ENCODE data around the gene PILRA.
"Not testable (repeated sequence)": the region's sequence is repeated elsewhere in the genome, so short reads cannot be mapped to it uniquely, and the experiment has no call there.

Gene PILRA

GRCh38 chr7:100358027-100358856, 15.0 kb upstream of the PILRA start, which contains the start of gene PILRB:
Gene PILRB (plus strand): TSS chr7:100358117. CDS start chr7:100358303, 186 bp downstream.
- Histone ChIP-seq H3K27me3 (ENCODE audit: control insufficient read depth, insufficient read depth, low read length) (no peaks in the 10 kb centered on the region), H3K36me3 (ENCODE audit: control insufficient read depth, insufficient read depth, low read length) (peaks cover 58% of the 10 kb centered on the region), H3K27ac (ENCODE audit: low read length) (no peak within 1 kb of the TSS), H3K9me3 (ENCODE audit: control insufficient read depth, insufficient read depth, low read length) (no peaks in the 10 kb centered on the region), H3K4me3 (ENCODE audit: low read length) (no peak within 1 kb of the TSS), H3K4me1 (ENCODE audit: control insufficient read depth, insufficient read depth, low read length) (no peaks in the 10 kb centered on the region)
- DNase-seq (ENCODE audit: low read depth, low spot score) = no peak
- no CpG with 5 or more reads among the region's 11 CpGs for WGBS (ENCODE audit: insufficient coverage, insufficient read length)

- no peaks in the 10 kb centered on the region for H3K9me3 ChIP-seq (ENCODE audit: control insufficient read depth, insufficient read depth, low read length)
- WGBS (ENCODE audit: insufficient coverage, insufficient read length) = no CpG with 5 or more reads among the region's 8 CpGs
- no peaks in the 10 kb centered on the region for H3K4me1 ChIP-seq (ENCODE audit: control insufficient read depth, insufficient read depth, low read length)
- no peak for DNase-seq (ENCODE audit: low read depth, low spot score)
- H3K36me3 ChIP-seq (ENCODE audit: control insufficient read depth, insufficient read depth, low read length) = peaks cover 53% of the 10 kb centered on the region
- H3K27me3 ChIP-seq (ENCODE audit: control insufficient read depth, insufficient read depth, low read length) = no peaks in the 10 kb centered on the region
- no peak overlapping the region for H3K27ac ChIP-seq (ENCODE audit: low read length)
- H3K4me3 ChIP-seq (ENCODE audit: low read length) = no peak overlapping the region
These were observed 14.5 kb upstream of the PILRA start for GRCh38 chr7:100358857-100359212.

GRCh38 chr7:100360135-100360854, 13.0 kb upstream of the PILRA start:
- no peak for DNase-seq (ENCODE audit: low read depth, low spot score)
- peaks cover 42% of the 10 kb centered on the region for H3K36me3 ChIP-seq (ENCODE audit: control insufficient read depth, insufficient read depth, low read length)
- WGBS (ENCODE audit: insufficient coverage, insufficient read length) = no CpG with 5 or more reads among the region's 3 CpGs

GRCh38 chr7:100363098-100363497, 10.2 kb upstream of the PILRA start:
- Histone ChIP-seq H3K9me3 (ENCODE audit: control insufficient read depth, insufficient read depth, low read length) (no peaks in the 10 kb centered on the region), H3K36me3 (ENCODE audit: control insufficient read depth, insufficient read depth, low read length) (peaks cover 20% of the 10 kb centered on the region), H3K4me3 (ENCODE audit: low read length) (no peak overlapping the region), H3K27me3 (ENCODE audit: control insufficient read depth, insufficient read depth, low read length) (no peaks in the 10 kb centered on the region), H3K27ac (ENCODE audit: low read length) (no peak overlapping the region), H3K4me1 (ENCODE audit: control insufficient read depth, insufficient read depth, low read length) (no peaks in the 10 kb centered on the region)
- no peak for DNase-seq (ENCODE audit: low read depth, low spot score)

More at GRCh38 chr7:100360135-100360854, 13.0 kb upstream of the PILRA start:
- no peaks in the 10 kb centered on the region for H3K4me1 ChIP-seq (ENCODE audit: control insufficient read depth, insufficient read depth, low read length)
- no peak overlapping the region for H3K27ac ChIP-seq (ENCODE audit: low read length)
- no peaks in the 10 kb centered on the region for H3K27me3 ChIP-seq (ENCODE audit: control insufficient read depth, insufficient read depth, low read length)
- no peak overlapping the region for H3K4me3 ChIP-seq (ENCODE audit: low read length)
- H3K9me3 ChIP-seq (ENCODE audit: control insufficient read depth, insufficient read depth, low read length) = no peaks in the 10 kb centered on the region

GRCh38 chr7:100363797-100364196, 9.5 kb upstream of the PILRA start:
- H3K4me3 ChIP-seq (ENCODE audit: low read length); H3K4me1 ChIP-seq (ENCODE audit: control insufficient read depth, insufficient read depth, low read length); H3K27me3 ChIP-seq (ENCODE audit: control insufficient read depth, insufficient read depth, low read length); DNase-seq (ENCODE audit: low read depth, low spot score); H3K27ac ChIP-seq (ENCODE audit: low read length); H3K9me3 ChIP-seq (ENCODE audit: control insufficient read depth, insufficient read depth, low read length): not testable (repeated sequence)
- WGBS (ENCODE audit: insufficient coverage, insufficient read length) = no CpG with 5 or more reads among the region's 7 CpGs
- H3K36me3 ChIP-seq (ENCODE audit: control insufficient read depth, insufficient read depth, low read length) = peaks cover 15% of the 10 kb centered on the region

- H3K9me3 ChIP-seq (ENCODE audit: control insufficient read depth, insufficient read depth, low read length) = no peaks in the 10 kb centered on the region
- peaks cover 8% of the 10 kb centered on the region for H3K36me3 ChIP-seq (ENCODE audit: control insufficient read depth, insufficient read depth, low read length)
- no peak for DNase-seq (ENCODE audit: low read depth, low spot score)
- H3K4me1 ChIP-seq (ENCODE audit: control insufficient read depth, insufficient read depth, low read length) = 0 out of 2 replicates have a peak, but pooled peaks cover 3% of the 10 kb centered on the region
- no CpG with 5 or more reads among the region's 6 CpGs for WGBS (ENCODE audit: insufficient coverage, insufficient read length)
- no peak overlapping the region for H3K4me3 ChIP-seq (ENCODE audit: low read length)
- H3K27me3 ChIP-seq (ENCODE audit: control insufficient read depth, insufficient read depth, low read length) = no peaks in the 10 kb centered on the region
- H3K27ac ChIP-seq (ENCODE audit: low read length) = no peak overlapping the region
These were observed 8.8 kb upstream of the PILRA start for GRCh38 chr7:100364480-100364879.

- H3K4me3 ChIP-seq (ENCODE audit: low read length); H3K9me3 ChIP-seq (ENCODE audit: control insufficient read depth, insufficient read depth, low read length); DNase-seq (ENCODE audit: low read depth, low spot score); H3K4me1 ChIP-seq (ENCODE audit: control insufficient read depth, insufficient read depth, low read length); H3K36me3 ChIP-seq (ENCODE audit: control insufficient read depth, insufficient read depth, low read length); H3K27me3 ChIP-seq (ENCODE audit: control insufficient read depth, insufficient read depth, low read length); H3K27ac ChIP-seq (ENCODE audit: low read length): not testable (repeated sequence)
- no CpG with 5 or more reads among the region's 7 CpGs for WGBS (ENCODE audit: insufficient coverage, insufficient read length)
These were observed 7.3 kb upstream of the PILRA start for GRCh38 chr7:100365998-100366367.

GRCh38 chr7:100366411-100367250, 6.7 kb upstream of the PILRA start:
- Histone ChIP-seq H3K36me3 (ENCODE audit: control insufficient read depth, insufficient read depth, low read length) (peaks cover under 1% of the 10 kb centered on the region), H3K27ac (ENCODE audit: low read length) (no peak overlapping the region), H3K4me1 (ENCODE audit: control insufficient read depth, insufficient read depth, low read length) (0 out of 2 replicates have a peak, but pooled peaks cover 5% of the 10 kb centered on the region), H3K9me3 (ENCODE audit: control insufficient read depth, insufficient read depth, low read length) (no peaks in the 10 kb centered on the region), H3K27me3 (ENCODE audit: control insufficient read depth, insufficient read depth, low read length) (no peaks in the 10 kb centered on the region), H3K4me3 (ENCODE audit: low read length) (no peak overlapping the region)
- no peak for DNase-seq (ENCODE audit: low read depth, low spot score)
- WGBS (ENCODE audit: insufficient coverage, insufficient read length) = no CpG with 5 or more reads among the region's 16 CpGs

- no peak for DNase-seq (ENCODE audit: low read depth, low spot score)
- no peaks in the 10 kb centered on the region for H3K9me3 ChIP-seq (ENCODE audit: control insufficient read depth, insufficient read depth, low read length)
- WGBS (ENCODE audit: insufficient coverage, insufficient read length) = no CpG with 5 or more reads among the region's 8 CpGs
- 0 out of 2 replicates have a peak, but pooled peaks cover 6% of the 10 kb centered on the region for H3K4me1 ChIP-seq (ENCODE audit: control insufficient read depth, insufficient read depth, low read length)
- no peaks in the 10 kb centered on the region; the same call in 1 of the 2 replicates for H3K36me3 ChIP-seq (ENCODE audit: control insufficient read depth, insufficient read depth, low read length)
- H3K27ac ChIP-seq (ENCODE audit: low read length) = no peak overlapping the region
- no peaks in the 10 kb centered on the region for H3K27me3 ChIP-seq (ENCODE audit: control insufficient read depth, insufficient read depth, low read length)
- H3K4me3 ChIP-seq (ENCODE audit: low read length) = no peak overlapping the region
These were observed 6.1 kb upstream of the PILRA start for GRCh38 chr7:100367251-100367620.

Data from iPS DF 6.9 (cell line).